ENCODE results near the gene SCAMP1. TPM values are rescaled to one million over a fixed set of nuclear protein-coding genes. Genes with fewer than 3 reads are reported as not detected.

The SCAMP1 gene
- total and polyA plus RNA-seq, 2 of the 13 experiments (the other 11 are each of a cell fraction or from before 2014, with no cell fraction given) = 18.2 to 33.7 TPM

DNA sequence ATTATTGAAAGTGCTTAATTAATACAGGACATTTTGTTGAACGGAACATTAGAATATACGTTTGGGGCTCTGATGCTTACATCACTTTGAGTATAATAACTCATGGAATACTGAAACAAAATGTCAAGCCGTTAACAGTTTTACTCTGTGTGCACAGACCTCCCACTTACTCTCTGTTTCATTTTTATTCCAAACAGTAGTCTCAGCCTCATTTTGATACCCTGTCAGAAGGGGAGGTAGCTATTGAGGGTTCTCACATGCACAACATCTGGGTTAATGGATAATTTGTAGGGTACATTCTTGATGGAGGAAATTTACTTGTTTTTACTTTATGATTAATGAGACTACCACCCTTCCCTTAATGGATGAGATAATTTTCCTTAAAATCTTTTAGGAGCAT, 59.0 kb downstream of the SCAMP1 start (continued):
- TF ChIP-seq, protein P1, sequence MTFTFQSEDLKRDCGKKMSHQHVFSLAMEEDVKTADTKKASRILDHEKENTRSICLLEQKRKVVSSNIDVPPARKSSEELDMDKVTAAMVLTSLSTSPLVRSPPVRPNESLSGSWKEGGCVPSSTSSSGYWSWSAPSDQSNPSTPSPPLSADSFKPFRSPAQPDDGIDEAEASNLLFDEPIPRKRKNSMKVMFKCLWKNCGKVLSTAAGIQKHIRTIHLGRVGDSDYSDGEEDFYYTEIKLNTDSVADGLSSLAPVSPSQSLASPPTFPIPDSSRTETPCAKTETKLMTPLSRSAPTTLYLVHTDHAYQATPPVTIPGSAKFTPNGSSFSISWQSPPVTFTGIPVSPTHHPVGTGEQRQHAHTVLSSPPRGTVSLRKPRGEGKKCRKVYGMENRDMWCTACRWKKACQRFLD (CRISPR knock-in tag; IDR thresholded peaks at IDR 0.05; ENCODE audit: borderline replicate concordance) = no peak
- no peak for TF ChIP-seq ZNF773 (CRISPR knock-in tag; IDR thresholded peaks at IDR 0.05; ENCODE audit: borderline replicate concordance)

DNA sequence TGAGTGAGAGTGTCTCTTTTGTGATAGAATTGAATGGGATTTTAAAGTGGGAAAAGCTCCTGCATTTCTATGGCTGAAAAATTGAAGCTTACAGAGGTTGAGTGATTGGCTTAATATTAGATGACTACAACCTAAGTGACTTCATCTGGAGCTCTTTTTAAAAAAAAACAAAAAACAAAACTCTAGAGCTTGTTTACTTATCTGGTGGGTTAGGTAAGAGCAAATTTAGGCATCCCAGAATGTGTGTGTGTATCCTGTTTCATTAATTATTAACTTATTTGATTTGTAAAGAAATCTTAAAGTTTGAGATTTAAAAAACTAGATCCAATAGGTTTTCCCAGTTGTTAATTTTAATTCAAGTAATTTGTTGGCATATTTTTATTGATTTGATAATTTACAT, 60.1 kb downstream of the SCAMP1 start:
- H3K27ac ChIP-seq (ENCODE audit: extremely low read length, insufficient read depth, low read length) = no peak overlapping the region
- H3K9ac ChIP-seq (ENCODE audit: insufficient read depth, low read depth, low read length) = no peak overlapping the region
- peaks cover 1 to 13% of the 10 kb centered on the region in 2 experiments; a peak in 2 of 5 replicates for H3K36me3 ChIP-seq (replicated peaks in 1 of 2; ENCODE audit: control insufficient read depth in 1 of 2, insufficient read depth in 2 of 2, low read length in 2 of 2)
- no peak overlapping the region for H2AFZ ChIP-seq (ENCODE audit: low read length)
- no peaks in the 10 kb centered on the region for H3K27me3 ChIP-seq (ENCODE audit: control insufficient read depth in 1 of 2, insufficient read depth in 2 of 2, low read length in 2 of 2)
- intact Hi-C loops (cut with micrococcal nuclease; ENCODE audit: unreplicated experiment) = no loop called here
- H3K4me2 ChIP-seq (ENCODE audit: low read depth, low read length) = no peak overlapping the region
- FAIRE-seq = peak; percentile 43
- BruUV-seq (replicated peaks) = no TSS peak
- H3K4me1 ChIP-seq (ENCODE audit: insufficient read depth, low read length) = peaks cover 13% of the 10 kb centered on the region
- in situ Hi-C loops (cut with HindIII; ENCODE audit: extremely low pct_ligation_motif_present, low pct_unique_long_range_greater_than_20kb) = no loop called here
- H3K79me2 ChIP-seq (ENCODE audit: insufficient read depth, low read length) = no peaks in the 10 kb centered on the region
- H3K4me3 ChIP-seq (replicated peaks in 1 of 3; ENCODE audit: insufficient read depth in 1 of 3, low read depth in 2 of 3, low read length in 3 of 3) = no peak overlapping the region
- POLR2A ChIA-PET = interaction anchor here (0.8 kb wide), 1 partner anchor 60 kb away, joined by 3 read pairs; the partner anchor contains the start of gene SCAMP1
- no peak for ATAC-seq
- no peaks in the 10 kb centered on the region for H3K9me3 ChIP-seq (ENCODE audit: low read length)
- CTCF ChIA-PET (ENCODE audit: low intra/inter-chr PET ratio, low total read pairs) = no interaction called here
- peak; percentile 54 for DNase-seq (ENCODE audit: low spot score)
- no peaks in the 10 kb centered on the region for H4K20me1 ChIP-seq (ENCODE audit: insufficient read depth, low read length)
- TF ChIP-seq FOXA1 (IDR thresholded peaks at IDR 0.05) = no peak
- peak; percentile 61 for TF ChIP-seq FOXA1 (CRISPR knock-in tag; IDR thresholded peaks at IDR 0.05)
- peak; percentile 29; the same call in 1 of the 2 replicates for TF ChIP-seq GATAD2A (CRISPR knock-in tag; IDR thresholded peaks at IDR 0.05)
- TF ChIP-seq ZNF703 (CRISPR knock-in tag; IDR thresholded peaks at IDR 0.05; ENCODE audit: borderline replicate concordance) = no peak
- no peak for TF ChIP-seq FOXP1 (IDR thresholded peaks at IDR 0.05)
- peak; percentile 21; the same call in 1 of the 2 replicates for TF ChIP-seq FOXP1 (CRISPR knock-in tag; IDR thresholded peaks at IDR 0.05)
- TF ChIP-seq, protein P2, sequence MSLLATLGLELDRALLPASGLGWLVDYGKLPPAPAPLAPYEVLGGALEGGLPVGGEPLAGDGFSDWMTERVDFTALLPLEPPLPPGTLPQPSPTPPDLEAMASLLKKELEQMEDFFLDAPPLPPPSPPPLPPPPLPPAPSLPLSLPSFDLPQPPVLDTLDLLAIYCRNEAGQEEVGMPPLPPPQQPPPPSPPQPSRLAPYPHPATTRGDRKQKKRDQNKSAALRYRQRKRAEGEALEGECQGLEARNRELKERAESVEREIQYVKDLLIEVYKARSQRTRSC (CRISPR knock-in tag; IDR thresholded peaks at IDR 0.05; ENCODE audit: low read depth) = no peak
- TF ChIP-seq, protein P3, sequence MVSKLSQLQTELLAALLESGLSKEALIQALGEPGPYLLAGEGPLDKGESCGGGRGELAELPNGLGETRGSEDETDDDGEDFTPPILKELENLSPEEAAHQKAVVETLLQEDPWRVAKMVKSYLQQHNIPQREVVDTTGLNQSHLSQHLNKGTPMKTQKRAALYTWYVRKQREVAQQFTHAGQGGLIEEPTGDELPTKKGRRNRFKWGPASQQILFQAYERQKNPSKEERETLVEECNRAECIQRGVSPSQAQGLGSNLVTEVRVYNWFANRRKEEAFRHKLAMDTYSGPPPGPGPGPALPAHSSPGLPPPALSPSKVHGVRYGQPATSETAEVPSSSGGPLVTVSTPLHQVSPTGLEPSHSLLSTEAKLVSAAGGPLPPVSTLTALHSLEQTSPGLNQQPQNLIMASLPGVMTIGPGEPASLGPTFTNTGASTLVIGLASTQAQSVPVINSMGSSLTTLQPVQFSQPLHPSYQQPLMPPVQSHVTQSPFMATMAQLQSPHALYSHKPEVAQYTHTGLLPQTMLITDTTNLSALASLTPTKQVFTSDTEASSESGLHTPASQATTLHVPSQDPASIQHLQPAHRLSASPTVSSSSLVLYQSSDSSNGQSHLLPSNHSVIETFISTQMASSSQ (IDR thresholded peaks at IDR 0.05; ENCODE audit: low read depth) = peak; percentile 73
- TF ChIP-seq, protein P3 (CRISPR knock-in tag; IDR thresholded peaks at IDR 0.05; ENCODE audit: borderline replicate concordance) = peak; percentile 45; the same call in 1 of the 2 replicates
- TF ChIP-seq CEBPG (CRISPR knock-in tag; IDR thresholded peaks at IDR 0.05) = 0 out of 2 replicates have a peak, but pooled peaks have one; percentile 33
- no peak for TF ChIP-seq GABPA (IDR thresholded peaks at IDR 0.05; ENCODE audit: low read depth, low read length)
- TF ChIP-seq GABPA (CRISPR knock-in tag; IDR thresholded peaks at IDR 0.05; ENCODE audit: low read depth) = no peak
- TF ChIP-seq, protein P4, sequence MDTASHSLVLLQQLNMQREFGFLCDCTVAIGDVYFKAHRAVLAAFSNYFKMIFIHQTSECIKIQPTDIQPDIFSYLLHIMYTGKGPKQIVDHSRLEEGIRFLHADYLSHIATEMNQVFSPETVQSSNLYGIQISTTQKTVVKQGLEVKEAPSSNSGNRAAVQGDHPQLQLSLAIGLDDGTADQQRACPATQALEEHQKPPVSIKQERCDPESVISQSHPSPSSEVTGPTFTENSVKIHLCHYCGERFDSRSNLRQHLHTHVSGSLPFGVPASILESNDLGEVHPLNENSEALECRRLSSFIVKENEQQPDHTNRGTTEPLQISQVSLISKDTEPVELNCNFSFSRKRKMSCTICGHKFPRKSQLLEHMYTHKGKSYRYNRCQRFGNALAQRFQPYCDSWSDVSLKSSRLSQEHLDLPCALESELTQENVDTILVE (CRISPR knock-in tag; IDR thresholded peaks at IDR 0.05) = no peak
- TF ChIP-seq, protein P5, sequence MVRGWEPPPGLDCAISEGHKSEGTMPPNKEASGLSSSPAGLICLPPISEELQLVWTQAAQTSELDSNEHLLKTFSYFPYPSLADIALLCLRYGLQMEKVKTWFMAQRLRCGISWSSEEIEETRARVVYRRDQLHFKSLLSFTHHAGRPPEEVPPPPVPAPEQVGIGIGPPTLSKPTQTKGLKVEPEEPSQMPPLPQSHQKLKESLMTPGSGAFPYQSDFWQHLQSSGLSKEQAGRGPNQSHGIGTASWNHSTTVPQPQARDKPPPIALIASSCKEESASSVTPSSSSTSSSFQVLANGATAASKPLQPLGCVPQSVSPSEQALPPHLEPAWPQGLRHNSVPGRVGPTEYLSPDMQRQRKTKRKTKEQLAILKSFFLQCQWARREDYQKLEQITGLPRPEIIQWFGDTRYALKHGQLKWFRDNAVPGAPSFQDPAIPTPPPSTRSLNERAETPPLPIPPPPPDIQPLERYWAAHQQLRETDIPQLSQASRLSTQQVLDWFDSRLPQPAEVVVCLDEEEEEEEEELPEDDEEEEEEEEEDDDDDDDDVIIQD (CRISPR knock-in tag; IDR thresholded peaks at IDR 0.05; ENCODE audit: low read depth) = 0 out of 2 replicates have a peak, but pooled peaks have one; percentile 23

Data from HepG2 (cell line).